Activated T-cell treated with anti-CD3 and anti-CD28 coated beads for 1 hour (primary cell): ENCODE results near the gene KCNQ1.

ENCODE experiments used
- DNase-seq: peaks from one replicate; pipeline ENCODE4 v3.0.0-alpha.2; 2020; ENCODE audit warnings: low read depth

KCNQ1 gene

DNA sequence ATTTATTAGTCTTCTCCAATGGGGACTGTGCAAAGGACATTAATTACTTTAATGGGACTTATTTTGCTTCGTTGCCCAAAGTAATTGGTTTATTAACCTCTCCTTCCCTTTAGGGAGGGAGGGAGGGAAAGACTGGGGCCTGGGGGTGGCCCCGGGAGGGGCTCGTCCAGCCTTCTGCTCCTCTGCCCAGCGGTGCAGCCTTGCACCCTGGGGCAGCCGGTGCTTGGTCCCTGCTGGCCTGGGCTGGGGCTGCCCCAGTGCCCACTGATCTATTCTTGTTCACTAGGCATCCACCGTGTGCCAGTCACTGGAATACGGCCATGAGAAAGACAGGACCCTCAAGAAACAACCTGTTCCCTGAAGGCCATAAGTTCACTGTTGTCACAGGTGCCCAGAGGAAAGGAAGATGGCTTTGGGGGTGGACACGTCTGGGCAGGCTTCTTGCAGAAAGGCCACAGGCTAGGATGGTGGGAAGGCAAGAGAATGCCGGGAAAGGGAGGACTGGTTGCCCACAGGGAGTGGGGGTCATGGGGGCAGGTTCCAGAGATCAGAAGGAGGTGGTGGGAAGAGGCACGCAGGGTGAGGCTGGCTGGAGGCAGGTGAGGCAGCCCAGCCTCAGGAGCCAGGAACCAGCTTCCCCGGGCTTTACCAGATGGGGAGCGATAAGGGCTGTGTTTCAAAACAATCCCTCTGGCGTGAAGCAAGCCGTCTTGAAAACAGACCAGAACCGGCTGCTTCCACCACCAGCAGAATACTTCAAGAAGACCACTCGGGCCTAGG lies 302.6 kb downstream of the KCNQ1 start:
- no peak for DNase-seq

DNA sequence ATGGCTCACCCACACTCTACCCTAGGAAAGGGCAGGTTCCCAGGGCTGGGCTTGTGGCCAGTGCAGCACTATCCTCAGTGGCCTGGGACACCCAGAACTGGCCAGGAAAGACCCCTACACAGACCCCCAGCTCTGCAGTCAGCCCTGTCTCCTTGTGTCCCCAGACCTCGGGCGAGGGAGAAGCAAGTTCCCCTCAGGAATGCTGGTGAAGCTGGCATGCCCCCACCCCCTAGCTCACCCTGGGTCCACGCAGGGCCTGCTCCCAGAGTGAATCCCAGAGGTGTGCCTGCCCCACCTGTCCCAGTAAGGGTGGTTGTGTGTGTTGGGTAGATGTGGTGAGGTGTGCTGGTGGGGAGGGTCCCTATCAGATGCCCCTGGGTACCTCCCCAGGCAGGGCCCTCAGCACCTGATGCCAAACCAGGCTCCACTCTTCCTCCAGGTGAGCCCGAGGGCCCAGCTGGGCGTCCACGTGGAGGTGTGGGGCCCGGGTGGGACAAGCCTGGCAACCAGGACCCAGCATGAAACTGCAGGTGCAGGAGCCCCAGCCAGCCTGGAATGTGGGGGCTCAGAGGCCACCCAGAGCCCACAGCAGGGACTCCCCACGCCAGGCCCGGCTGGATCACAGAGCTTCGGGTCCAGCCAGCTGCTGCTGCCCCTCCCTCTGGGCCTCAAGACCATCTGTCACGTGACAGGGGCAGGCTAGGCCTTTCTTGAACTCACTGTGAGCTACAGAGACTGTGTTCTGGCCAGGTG lies 303.4 kb downstream of the KCNQ1 start:
- no peak for DNase-seq

DNA sequence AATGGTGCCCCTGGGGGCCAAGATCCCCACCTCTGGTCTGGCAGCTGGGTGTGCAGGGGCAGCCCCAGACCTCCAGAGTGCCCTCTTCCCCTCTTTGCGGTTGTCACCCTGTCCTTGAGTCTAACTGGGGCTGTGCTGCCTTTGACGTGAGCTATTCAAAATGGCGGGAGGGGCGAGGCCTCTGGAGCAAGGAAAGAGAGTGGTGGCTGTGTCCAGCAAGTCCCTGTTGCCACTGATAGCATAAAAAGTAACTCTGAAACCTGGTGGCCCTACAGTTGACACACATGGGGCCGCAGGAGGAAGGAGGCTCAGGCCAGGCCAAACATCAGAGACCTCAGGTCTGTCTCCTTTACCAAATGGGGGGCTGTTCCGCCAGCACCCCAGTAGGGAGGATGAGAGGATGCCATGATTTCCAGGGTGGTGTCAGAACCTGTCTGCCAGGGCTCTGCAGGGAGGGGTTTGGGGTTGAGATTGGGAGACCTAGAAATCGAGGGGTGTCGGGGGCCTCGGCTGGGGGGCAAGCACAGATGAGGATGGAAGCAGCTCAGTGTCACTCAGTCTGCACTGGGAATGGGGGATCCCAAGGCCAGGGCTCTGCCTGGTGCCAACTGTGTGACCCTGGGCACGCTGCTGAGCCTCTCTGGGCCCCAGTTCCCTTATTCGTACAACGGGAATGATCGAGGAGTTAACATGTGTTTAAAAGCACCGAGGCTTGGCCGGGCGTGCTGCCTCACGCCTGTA lies 304.2 kb downstream of the KCNQ1 start:
- DNase-seq: no peak

DNA sequence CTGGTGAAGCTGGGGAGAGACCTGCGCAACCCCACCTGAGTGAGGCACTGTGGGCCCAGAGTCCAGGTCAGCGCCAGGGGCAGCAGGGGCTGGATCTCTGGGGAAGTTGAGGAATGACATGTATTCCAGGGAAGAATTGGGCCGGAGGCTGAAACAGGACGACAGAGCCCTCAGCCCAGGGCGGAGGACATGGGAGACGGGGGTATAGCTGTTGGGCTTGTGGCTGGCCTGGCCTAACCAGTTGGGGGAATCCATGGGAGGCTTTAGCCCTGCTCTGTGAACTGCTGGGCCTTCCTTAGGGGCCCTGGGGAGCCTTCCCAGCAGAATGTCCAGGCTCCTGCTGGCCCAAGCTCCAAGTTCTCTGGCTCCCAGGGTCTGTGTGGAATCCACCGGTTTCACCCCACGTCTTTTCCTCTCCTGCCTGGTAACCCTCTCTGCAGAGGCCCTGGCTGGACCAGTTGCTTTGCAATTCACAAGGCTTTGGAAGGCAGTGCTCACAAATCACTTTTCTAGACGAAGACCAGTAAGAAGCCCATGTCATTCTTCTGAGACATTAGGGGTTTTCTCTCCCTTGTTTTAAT lies 305.4 kb downstream of the KCNQ1 start:
- no peak for DNase-seq

DNA sequence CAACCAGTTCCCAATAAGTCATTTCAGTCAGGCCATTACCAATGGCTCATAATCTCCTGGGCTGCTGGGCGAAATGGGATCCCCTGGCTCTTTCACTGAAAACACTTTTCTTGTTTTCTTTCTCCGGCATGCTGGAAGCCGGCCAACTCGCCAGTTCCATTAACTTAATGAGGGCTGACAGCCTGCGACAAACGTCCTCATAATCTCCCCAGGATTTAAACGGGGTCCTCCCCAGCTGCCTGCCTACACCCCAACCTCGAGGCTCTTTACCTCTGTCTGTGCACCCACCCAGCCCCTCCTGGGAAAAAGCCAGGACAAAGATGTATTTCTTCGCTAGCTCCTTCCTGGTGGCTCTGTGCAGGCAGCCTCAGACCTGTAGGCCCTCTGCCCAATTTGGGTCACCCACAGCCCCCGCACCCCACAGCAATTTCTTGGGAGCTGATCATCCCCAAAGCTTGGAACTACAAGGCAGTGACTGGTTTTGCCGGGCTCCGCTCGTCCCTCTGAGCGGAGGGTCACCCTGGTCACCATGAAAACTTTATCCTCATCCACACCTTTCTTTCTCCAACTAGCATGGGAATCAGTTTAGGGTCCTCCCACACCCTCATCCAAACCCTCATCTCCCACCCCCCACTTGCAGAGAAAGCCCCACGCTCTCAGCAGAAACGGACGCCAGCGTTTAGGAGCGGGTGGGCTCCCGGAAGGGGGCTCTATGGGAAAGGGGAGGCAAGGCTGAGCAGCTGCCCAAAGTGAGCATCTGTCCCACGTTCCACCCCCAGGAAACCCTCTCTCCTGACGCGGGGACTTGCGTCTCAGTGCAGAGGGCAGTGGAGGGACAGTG lies 306.1 kb downstream of the KCNQ1 start:
- no peak for DNase-seq

DNA sequence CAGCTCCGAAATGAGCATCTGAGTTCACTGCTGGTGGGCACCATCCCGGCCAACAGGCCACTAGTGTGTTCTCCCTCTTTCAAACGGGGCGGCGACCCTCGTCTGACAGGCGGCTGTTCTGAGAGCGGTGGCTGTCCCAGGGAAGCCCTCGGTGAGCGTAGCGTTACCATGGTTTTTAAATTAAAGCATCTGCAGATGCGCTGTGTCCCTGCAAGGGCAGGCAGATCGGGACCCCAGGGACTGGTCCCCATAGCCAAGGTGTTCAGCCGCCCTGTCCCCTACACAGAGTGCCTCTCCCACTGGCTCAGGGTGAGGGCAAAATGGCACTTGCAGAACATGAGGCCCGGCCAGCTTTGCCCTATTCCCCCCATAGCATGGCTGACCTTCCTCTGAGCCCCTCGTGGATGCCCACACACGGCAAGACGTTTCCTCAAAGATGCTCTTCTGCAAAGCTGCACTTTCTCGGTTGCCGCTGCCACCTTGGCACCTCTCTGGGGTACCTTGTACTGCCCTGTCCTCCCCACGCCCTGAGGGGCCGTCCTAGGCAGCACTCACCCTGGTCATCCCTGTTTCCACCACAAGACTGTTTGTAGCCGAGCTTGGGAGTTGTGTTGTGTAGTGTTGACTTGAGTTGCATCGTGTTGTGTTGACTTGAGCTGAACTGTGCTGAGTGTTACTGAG lies 306.9 kb downstream of the KCNQ1 start:
- no peak for DNase-seq

DNA sequence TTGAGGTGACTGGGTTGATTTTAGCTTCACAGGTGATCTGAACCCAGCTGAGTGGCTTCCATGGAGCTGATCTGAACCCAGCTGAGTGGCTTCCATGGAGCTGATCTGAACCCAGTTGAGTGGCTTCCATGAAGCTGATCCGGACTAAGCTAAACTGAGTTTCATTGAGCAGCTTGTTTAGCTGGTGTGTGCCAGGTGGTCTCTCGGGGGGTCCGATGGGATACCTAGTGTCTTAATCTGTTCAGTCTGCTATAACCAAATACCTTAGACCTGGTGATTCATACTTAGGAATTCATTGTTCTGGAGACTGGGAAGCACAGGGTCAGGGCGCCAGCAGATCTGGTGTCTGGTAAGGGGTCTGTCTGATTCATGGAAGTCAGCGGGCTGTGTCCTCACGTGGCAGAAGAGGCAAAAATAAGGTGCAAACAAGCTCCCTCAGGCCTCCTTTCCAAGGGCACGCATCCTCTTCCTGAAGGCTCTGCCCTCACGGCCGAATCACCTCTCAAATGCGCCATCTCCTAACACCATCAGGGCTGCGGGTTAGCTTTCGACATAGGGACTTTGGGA lies 307.5 kb downstream of the KCNQ1 start:
- no peak for DNase-seq

DNA sequence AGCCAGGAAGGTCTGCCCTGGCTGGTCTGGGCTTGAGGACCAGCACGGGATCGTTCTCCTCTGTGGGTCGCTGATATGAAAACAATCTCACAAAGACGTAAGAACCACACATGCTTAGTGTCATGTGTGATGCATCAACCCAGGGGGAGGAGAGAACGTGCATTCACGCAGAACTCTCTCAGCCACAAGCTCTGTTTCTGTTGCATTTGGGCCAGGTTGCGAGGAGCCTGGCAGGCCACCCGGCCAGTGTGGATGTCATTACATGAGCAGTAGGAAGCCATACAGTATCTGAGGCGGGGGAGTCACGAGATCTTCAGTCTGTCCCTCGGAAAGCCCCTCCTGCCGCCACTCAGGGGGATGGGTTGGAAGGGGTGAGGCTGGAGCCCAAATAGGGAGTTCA lies 308.1 kb downstream of the KCNQ1 start:
- DNase-seq: no peak

DNA sequence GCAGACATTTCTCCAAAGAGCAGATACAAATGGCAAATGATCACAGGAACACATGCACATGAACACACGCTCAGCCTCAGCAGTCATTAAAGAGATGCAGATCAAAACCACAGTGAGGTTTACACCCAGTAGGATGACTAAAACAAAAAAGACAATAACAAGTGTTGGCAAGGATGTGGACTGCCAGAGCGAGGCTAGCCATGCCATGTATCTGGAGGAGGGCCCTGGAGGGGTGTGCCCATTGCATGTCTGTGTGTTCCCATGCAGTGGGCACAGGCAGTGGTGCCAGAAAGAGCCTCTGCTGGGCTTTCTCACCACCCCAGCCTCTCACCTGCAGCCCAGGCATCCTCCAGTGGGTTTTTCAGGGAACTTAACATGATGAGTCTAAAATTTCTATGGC lies 309.2 kb downstream of the KCNQ1 start:
- no peak for DNase-seq

DNA sequence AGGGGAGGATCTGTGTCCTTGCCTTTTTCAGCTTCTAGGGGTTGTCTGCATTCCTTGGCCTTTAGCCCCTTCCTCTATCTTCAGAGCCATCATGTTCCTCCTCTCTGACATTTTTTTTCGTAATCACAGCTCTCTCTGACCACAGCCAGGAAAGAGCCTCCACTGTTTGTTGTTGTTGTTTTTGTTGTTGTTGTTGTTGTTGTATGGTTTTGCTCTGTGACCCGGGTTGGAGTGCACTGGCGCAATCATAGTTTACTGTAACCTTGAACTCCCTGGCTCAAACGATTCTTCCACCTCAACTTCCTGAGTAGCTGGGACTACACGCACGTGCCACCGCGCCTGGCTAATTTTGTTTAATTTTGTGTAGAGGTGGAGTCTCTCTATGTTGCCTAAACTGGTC lies 310.3 kb downstream of the KCNQ1 start:
- DNase-seq: no peak

DNA sequence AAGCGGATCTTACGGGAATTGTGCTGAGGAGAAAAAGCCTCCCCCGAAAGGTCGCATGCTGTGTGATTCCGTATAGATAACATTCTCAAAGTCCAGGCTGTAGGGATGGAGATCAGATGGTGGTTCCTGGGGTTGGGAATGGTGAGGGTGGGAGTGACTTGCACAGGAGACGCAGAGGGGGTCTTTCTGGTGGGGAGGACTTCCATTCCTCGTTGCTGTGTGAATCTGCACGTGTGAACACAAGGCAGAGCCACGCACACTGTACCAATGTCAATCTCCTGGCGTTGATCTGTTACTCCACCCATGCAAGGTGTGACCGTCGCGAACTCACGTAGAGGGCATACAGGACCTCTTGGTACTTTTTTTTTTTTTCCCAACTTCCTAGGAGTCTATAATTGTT lies 313.9 kb downstream of the KCNQ1 start:
- DNase-seq: no peak

DNA sequence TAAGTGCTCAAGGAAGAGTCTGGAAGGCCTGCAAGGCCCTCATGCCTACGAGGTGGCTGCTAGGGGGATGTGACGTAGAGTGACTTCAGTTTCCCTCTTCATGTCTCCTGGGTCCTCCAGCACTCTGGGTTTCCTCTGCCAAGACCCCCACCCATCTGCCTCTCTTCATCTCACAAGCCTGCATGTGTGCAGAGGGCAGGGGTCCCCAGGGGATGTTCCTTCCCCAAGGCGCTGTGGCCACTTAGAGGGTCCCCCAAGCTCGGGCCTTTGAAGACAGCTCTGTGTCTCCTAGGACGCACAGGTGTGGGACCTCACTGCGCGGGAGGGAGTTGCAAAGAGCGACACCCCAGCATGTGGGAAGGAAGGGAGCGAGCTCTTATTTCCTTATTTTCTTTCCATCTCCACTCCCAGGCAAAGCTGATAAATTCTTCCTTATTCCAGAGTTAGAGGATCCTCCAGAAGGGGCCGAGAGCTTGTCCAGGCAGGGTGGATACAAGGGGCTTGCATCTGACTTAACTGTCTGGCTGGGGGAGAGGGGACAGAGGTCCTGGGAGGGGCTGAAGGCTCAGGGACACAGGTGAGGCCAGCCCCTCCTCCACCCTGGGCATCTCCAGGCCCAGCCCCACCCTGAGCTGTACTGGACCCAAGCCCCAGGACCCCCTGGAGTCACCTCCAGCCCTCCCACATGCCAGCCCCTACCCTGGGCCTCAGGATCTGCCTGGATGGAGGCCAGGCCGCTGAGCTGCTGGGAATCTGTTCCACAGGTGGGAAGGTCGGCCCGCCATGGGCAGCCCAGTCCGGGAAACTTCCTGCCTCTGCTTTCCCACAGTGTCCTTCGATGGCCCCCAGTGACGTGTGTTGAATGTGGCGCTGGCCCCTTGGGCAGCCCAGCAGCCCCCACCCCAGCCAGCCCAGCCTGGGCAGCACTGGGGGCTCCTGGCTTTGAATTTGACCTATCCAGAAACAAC lies 314.7 kb downstream of the KCNQ1 start:
- no peak for DNase-seq

DNA sequence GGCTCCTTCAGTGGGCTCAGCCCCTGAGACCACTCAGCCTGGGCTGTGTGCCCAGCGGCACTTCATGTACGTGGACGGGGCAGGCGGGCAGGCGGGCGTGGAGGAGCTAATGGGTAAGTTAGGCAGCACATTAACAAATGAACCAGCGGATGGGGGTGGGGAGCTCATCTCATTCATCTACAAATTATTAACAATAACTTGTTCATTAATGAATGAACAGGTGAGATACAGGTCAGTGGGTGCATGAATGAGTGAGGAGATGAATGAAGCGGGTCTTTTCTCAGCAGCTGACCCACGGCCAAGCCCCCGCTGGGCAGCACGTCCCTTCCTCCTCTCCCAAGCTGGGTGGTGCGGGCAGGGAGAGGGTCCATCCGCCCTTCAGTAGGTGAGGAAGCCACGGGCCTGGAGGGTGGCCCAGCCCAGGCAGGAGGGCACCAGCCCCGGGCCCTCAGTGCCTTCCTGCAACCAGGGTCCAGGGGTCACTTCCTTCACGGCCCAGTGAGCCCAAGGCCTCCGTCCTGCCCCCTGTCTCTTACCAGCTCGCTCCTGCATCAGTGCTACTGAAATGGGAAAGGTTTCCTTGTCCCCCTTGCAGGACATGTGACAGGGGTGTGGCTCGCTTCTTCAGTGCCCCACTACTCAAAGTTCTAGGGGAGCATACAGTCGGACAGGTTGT lies 315.5 kb downstream of the KCNQ1 start:
- DNase-seq: no peak

DNA sequence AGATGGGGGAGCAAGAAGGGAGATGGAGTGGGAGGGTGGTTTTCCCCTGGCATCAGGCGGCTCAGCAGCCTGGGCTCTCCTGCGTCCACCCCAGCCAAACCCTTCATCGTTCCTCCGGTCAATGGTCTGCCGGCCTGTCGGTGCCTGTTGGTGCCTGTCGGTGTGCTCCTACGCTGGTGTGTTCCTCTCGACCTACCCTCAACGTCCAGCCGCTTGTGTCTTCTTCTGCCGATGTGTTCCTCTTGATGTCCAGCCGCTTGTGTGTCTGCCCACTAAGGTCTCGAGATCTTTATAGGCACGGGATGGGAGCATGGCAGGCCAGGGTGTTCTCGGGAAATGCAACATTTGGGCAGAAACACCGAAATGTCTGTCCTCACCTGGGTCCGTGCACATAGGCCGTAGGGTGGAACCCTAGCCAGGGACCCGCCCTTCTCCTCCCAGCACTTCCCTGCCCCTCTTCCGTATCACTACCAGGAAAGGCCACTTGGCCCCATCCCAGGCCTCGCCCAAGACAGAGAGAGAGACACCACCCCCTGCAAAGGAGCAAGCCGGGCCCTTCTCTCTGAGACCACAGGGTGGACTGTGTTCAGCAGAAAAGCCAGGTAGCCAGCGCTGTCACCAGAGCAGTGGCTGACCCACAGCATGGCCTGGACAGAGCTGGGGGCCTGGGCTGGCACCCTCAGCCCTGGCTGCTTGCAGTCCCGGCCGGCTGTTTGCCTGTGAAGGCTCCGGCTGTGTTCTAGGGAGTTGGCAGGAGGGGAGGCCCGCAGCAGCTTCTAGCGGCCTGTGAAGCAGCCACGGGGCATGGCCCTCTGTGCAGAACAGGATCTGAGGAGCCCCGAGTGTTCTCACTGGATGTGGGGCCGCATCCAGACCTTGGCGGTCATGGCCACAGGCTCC lies 316.6 kb downstream of the KCNQ1 start:
- DNase-seq: no peak

DNA sequence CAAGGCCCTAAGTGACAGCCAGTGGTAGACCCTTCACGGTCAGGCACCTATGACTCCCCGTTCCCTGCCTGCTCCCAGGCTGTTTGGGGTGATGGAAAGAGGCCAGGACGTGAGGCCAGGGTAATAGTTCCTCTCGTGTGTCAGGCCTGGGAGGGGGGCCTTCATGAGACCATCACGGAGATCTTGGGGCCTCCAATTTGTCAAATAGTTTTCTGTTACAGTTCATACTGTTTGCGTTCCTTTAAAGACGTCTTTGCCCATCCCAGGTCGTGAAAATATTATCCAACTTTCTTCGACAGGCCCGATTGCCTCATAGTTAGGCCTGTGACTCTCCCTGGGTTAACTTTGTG lies 317.2 kb downstream of the KCNQ1 start:
- no peak for DNase-seq

DNA sequence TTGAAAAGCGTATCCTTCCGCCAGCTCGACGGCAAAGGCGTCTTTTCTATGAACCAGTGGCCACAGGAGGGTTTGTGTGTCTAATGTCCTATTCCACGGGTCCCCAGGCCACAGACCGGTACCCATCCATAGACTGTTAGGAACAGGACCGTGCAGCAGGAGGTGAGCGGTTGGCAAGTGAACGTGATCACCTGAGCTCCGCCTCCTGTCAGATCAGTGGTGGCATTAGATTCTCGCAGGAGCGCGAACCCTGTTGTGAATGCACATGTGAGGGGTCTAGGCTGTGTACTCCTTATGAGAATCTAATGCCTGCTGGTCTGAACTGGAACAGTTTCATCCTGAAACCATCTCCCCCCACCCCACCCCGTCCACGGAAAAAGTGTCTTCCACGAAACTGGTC lies 317.6 kb downstream of the KCNQ1 start:
- DNase-seq: no peak

DNA sequence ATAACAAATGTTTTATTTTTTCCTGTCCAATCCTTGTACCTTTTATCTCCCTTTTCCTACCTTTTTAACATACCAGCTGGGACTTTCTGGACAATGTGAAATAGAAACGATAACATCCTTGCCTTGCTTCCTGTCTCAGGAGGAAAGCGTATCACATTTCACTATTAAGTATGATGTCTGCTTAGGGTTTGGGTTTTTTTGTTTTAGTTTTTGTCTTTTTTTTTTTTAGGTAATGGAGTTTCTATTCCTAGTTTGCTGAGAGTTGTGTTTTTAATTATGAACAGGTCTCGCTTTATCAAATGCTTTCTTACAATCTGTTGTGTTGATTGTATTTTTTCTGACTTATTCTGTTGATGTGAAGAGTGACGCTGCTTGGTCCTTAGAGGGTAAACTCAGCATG lies 319.2 kb downstream of the KCNQ1 start:
- DNase-seq: no peak

DNA sequence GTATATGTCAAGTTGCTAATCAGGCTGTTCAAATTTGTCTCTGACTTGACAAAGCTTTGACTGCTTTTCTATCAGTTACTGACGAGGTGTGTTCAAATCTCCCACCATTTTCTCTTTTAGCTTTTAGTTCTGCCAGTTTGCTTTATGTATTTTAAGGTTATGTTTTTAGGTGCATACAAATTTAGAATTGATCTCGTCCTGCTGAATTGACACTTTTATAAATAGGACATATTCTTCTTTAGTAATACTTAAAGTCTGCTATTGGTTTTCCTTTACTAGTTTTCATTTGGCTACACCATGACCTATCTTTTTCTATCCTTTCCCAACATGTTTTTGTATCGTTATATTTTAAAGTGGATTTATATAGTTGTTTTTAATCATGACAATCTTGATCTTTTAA lies 320.7 kb downstream of the KCNQ1 start:
- no peak for DNase-seq
